HepG2 (cell line): Measurements from ENCODE around the gene TBC1D20. TPM values are rescaled to one million over a fixed set of nuclear protein-coding genes. Genes with fewer than 3 reads are reported as not detected.

Experiments used
- ELF4 ChIP-seq: sonication (generic); formaldehyde crosslinking; IDR thresholded peaks from 2 replicates; pipeline ENCODE4 v1.5.0; 2020; ENCODE audit warnings: missing genetic modification reagents, mild to moderate bottlenecking, moderate library complexity, borderline replicate concordance
- HNF4A ChIP-seq: sonication (generic); formaldehyde crosslinking; IDR thresholded peaks from 2 replicates; pipeline ENCODE4 v1.4.0; 2020; ENCODE audit warnings: missing genetic modification reagents
- KMT2B ChIP-seq: IDR thresholded peaks from 2 replicates; pipeline ENCODE4 v1.6.1; 2016; ENCODE audit warnings: missing genetic modification reagents, missing compliant biosample characterization
- PRPF4 ChIP-seq: fragments of 200-400 bp; formaldehyde crosslinking; IDR thresholded peaks from 2 replicates; pipeline ENCODE4 v1.6.1; 2016; ENCODE audit warnings: low read length, low read depth; ENCODE audit not compliant: poor library complexity, severe bottlenecking
- REPIN1 ChIP-seq: sonication (generic); formaldehyde crosslinking; IDR thresholded peaks from 2 replicates; pipeline ENCODE4 v1.8.0; 2022; ENCODE audit warnings: missing genetic modification reagents, low read depth, mild to moderate bottlenecking, borderline replicate concordance
- SALL1 ChIP-seq: sonication (generic); formaldehyde crosslinking; IDR thresholded peaks from 2 replicates; pipeline ENCODE4 v1.8.0; 2022; ENCODE audit warnings: mild to moderate bottlenecking, missing genetic modification reagents
- SCMH1 ChIP-seq: sonication (generic); formaldehyde crosslinking; IDR thresholded peaks from 2 replicates; pipeline ENCODE4 v1.9.0; 2021; ENCODE audit warnings: missing genetic modification reagents, mild to moderate bottlenecking, borderline replicate concordance
- SMARCE1 ChIP-seq: fragments of 450-650 bp; IDR thresholded peaks from 2 replicates; pipeline ENCODE4 v1.6.1; 2017; ENCODE audit warnings: borderline replicate concordance
- SNAPC2 ChIP-seq: sonication (generic); formaldehyde crosslinking; IDR thresholded peaks from 2 replicates; pipeline ENCODE4 v1.8.1; 2022; ENCODE audit warnings: mild to moderate bottlenecking, missing genetic modification reagents
- SNAPC5 ChIP-seq: sonication (generic); formaldehyde crosslinking; IDR thresholded peaks from 2 replicates; pipeline ENCODE4 v1.8.1; 2023; ENCODE audit warnings: mild to moderate bottlenecking, missing genetic modification reagents, borderline replicate concordance
- STAT5B ChIP-seq: sonication (generic); formaldehyde crosslinking; IDR thresholded peaks from 2 replicates; pipeline ENCODE4 v1.4.0; 2020; ENCODE audit warnings: missing genetic modification reagents
- TBP ChIP-seq: sonication (generic); formaldehyde crosslinking; IDR thresholded peaks from 2 replicates; pipeline ENCODE4 v1.5.0; 2020; ENCODE audit warnings: missing genetic modification reagents
- ZBTB26 ChIP-seq: IDR thresholded peaks from 2 replicates; pipeline ENCODE4 v1.6.1; 2016; ENCODE audit warnings: missing compliant biosample characterization, missing genetic modification reagents, borderline replicate concordance
- ZBTB43 ChIP-seq: sonication (generic); formaldehyde crosslinking; conservative IDR thresholded peaks from 2 replicates; pipeline ENCODE4 v1.4.0; 2020; ENCODE audit warnings: missing genetic modification reagents
- ZNF124 ChIP-seq: sonication (generic); formaldehyde crosslinking; IDR thresholded peaks from 2 replicates; pipeline ENCODE4 v1.4.0; 2020; ENCODE audit warnings: missing genetic modification reagents
- ZNF276 ChIP-seq: sonication (generic); formaldehyde crosslinking; IDR thresholded peaks from 2 replicates; pipeline ENCODE4 v1.4.0; 2020; ENCODE audit warnings: mild to moderate bottlenecking, low read depth, missing genetic modification reagents
- ZNF562 ChIP-seq: sonication (generic); formaldehyde crosslinking; IDR thresholded peaks from 2 replicates; pipeline ENCODE4 v1.8.0; 2022; ENCODE audit warnings: missing genetic modification reagents, borderline replicate concordance
- ZNF710 ChIP-seq: sonication (generic); formaldehyde crosslinking; IDR thresholded peaks from 2 replicates; pipeline ENCODE4 v1.5.0; 2020; ENCODE audit warnings: mild to moderate bottlenecking, missing genetic modification reagents, borderline replicate concordance
- polyA plus RNA-seq, 8 experiments: library from polyadenylated mRNA; depleted of rRNA in 3 of 8; stranded (reverse) in 7 of 8; unstranded in 1 of 8; fragments of >200 nt; fragmentation: Illumina TruSeq in 4 of 8; extraction: Trizol in 4 of 8; gene quantifications; 2 replicates each; pipeline versions ENCODE4 v1.2.1 to v1.2.3, GENCODE V29; 2011 to 2016; ENCODE audit warnings: low read depth in 4 of 8, missing spikeins in 1 of 8, mixed read lengths in 1 of 8; ENCODE audit not compliant: insufficient read depth in 1 of 8
- total RNA-seq, 5 experiments: library from RNA; depleted of rRNA; stranded (reverse); fragments of >200 nt; fragmentation: Illumina TruSeq; extraction: Trizol; gene quantifications; 2 replicates each; pipeline ENCODE4 v1.2.3, GENCODE V29; 2016; ENCODE audit warnings: low read depth in 1 of 5

TBC1D20 gene
- total and polyA plus RNA-seq, 2 of the 13 experiments (the other 11 are each of a cell fraction or from before 2014, with no cell fraction given): 36.6 to 47.1 TPM

GRCh38 chr20:406200-407132, 55.9 kb downstream of the TBC1D20 start (continued):
- TF ChIP-seq ZNF276 (CRISPR knock-in tag): no peak
- TF ChIP-seq SNAPC2 (CRISPR knock-in tag): no peak
- no peak for TF ChIP-seq STAT5B (CRISPR knock-in tag)
- no peak for TF ChIP-seq ZNF124 (CRISPR knock-in tag)
- 0 out of 2 replicates have a peak, but pooled peaks have one; percentile 17 for TF ChIP-seq ZBTB43
- TF ChIP-seq TBP: no peak
- no peak for TF ChIP-seq ZNF710
- peak; percentile 93 for TF ChIP-seq ELF4 (CRISPR knock-in tag)
- TF ChIP-seq ZBTB26 (CRISPR knock-in tag): no peak
- no peak for TF ChIP-seq REPIN1 (CRISPR knock-in tag)
- TF ChIP-seq ZNF562 (CRISPR knock-in tag): no peak
- TF ChIP-seq SALL1 (CRISPR knock-in tag): no peak
- TF ChIP-seq SMARCE1: no peak
- no peak for TF ChIP-seq KMT2B (CRISPR knock-in tag)
- 0 out of 2 replicates have a peak, but pooled peaks have one; percentile 12 for TF ChIP-seq HNF4A (CRISPR knock-in tag)
- no peak for TF ChIP-seq SCMH1 (CRISPR knock-in tag)
- no peak for TF ChIP-seq PRPF4
- TF ChIP-seq SNAPC5: no peak
